IMR-90 (cell line): Measurements from ENCODE around the gene IL36B.

Experiments used
- CEBPB ChIP-seq: IDR thresholded peaks from 2 replicates; pipeline ENCODE4 v1.6.1; 2012; ENCODE audit warnings: low read depth, low read length, improper control_type of control experiment
- CHD1 ChIP-seq: IDR thresholded peaks from 2 replicates; pipeline ENCODE4 v1.6.1; 2012; ENCODE audit warnings: low read depth, low read length, improper control_type of control experiment
- CTCF ChIP-seq: conservative IDR thresholded peaks from 2 replicates; pipeline ENCODE4 v1.5.1; 2012; ENCODE audit warnings: mild to moderate bottlenecking, low read depth, low read length, improper control_type of control experiment
- ELK1 ChIP-seq: fragments of 150-350 bp; IDR thresholded peaks from 2 replicates; pipeline ENCODE4 v1.6.1; 2016; ENCODE audit warnings: low read depth, mild to moderate bottlenecking, low read length, moderate library complexity, borderline replicate concordance
- FOS ChIP-seq: fragments of 150-350 bp; IDR thresholded peaks from 2 replicates; pipeline ENCODE4 v1.6.1; 2016; ENCODE audit warnings: low read depth, low read length
- MAFK ChIP-seq: IDR thresholded peaks from 2 replicates; pipeline ENCODE4 v1.6.1; 2012; ENCODE audit warnings: low read depth, low read length, improper control_type of control experiment
- MAZ ChIP-seq: IDR thresholded peaks from 2 replicates; pipeline ENCODE4 v1.6.1; 2012; ENCODE audit warnings: low read depth, mild to moderate bottlenecking, low read length, improper control_type of control experiment, moderate library complexity, borderline replicate concordance
- MXI1 ChIP-seq: IDR thresholded peaks from 2 replicates; pipeline ENCODE4 v1.6.1; 2012; ENCODE audit warnings: low read depth, mild to moderate bottlenecking, low read length, moderate library complexity, borderline replicate concordance
- POLR2A ChIP-seq: IDR thresholded peaks from 2 replicates; pipeline ENCODE4 v1.6.1; 2012; ENCODE audit warnings: mild to moderate bottlenecking, low read depth, low read length
- RAD21 ChIP-seq: IDR thresholded peaks from 2 replicates; pipeline ENCODE4 v1.6.1; 2012; ENCODE audit warnings: low read length, improper control_type of control experiment
- RCOR1 ChIP-seq: IDR thresholded peaks from 2 replicates; pipeline ENCODE4 v1.6.1; 2012; ENCODE audit warnings: mild to moderate bottlenecking, low read length, improper control_type of control experiment; ENCODE audit not compliant: insufficient replicate concordance
- SMC3 ChIP-seq: fragments of 150-350 bp; IDR thresholded peaks from 2 replicates; pipeline ENCODE4 v1.6.1; 2016; ENCODE audit warnings: low read depth, mild to moderate bottlenecking, antibody characterized with exemption, low read length, moderate library complexity
- USF2 ChIP-seq: fragments of 150-350 bp; IDR thresholded peaks from 2 replicates; pipeline ENCODE4 v1.6.1; 2017; ENCODE audit warnings: mild to moderate bottlenecking, antibody characterized with exemption, low read length, low read depth

GRCh38 chr2:113039158-113039557 is 13.5 kb downstream of the IL36B start:
- TF ChIP-seq MAZ (no peak), CTCF (no peak), USF2 (no peak), CHD1 (no peak), FOS (no peak), MAFK (no peak), SMC3 (no peak), POLR2A (no peak), RAD21 (no peak), ELK1 (no peak), CEBPB (no peak), MXI1 (no peak), RCOR1 (no peak)
